Upper lobe of left lung (tissue), 4 donors: Measurements from ENCODE around the gene KRTAP5-5.

ENCODE experiments used
- CTCF ChIP-seq, 6 experiments: fragments of 450-650 bp in 4 of 6; fragments of 200-600 bp in 2 of 6; sonication (generic) in 2 of 6; IDR thresholded peaks; one replicate each; pipeline ENCODE4 v1.5.1; 2016 to 2019; ENCODE audit warnings: antibody characterized with exemption in 6 of 6
- POLR2A ChIP-seq, 4 donors: fragments of 450-650 bp; IDR thresholded peaks; one replicate each; pipeline ENCODE4 v1.5.1; 2016 to 2017; ENCODE audit warnings: antibody characterized with exemption in 4 of 4, mild to moderate bottlenecking in 2 of 4

GRCh38 chr11:1644601-1645356 is 15.2 kb downstream of the KRTAP5-5 start:
- TF ChIP-seq POLR2A (IDR thresholded peaks at IDR 0.05): no peak
- TF ChIP-seq CTCF (IDR thresholded peaks at IDR 0.05): no peak
